MM.1S (cell line): ENCODE data around the gene SNAPC4.

Experiments used
- CTCF ChIP-seq: fragments of 300-600 bp; sonication (generic); IDR thresholded peaks from 2 replicates; pipeline ENCODE4 v1.5.1; 2016; ENCODE audit warnings: antibody characterized with exemption, low read length, mixed read lengths
- EZH2 ChIP-seq: fragments of 300-600 bp; sonication (generic); optimal IDR thresholded peaks from 2 replicates; pipeline ENCODE3; 2017; ENCODE audit warnings: low read depth, mild to moderate bottlenecking, antibody characterized with exemption, low read length, mixed read lengths
- EZH2phosphoT487 ChIP-seq: fragments of 300-600 bp; sonication (generic); IDR thresholded peaks from 2 replicates; pipeline ENCODE4 v1.6.1; 2018; ENCODE audit warnings: antibody characterized with exemption, low read length

GRCh38 chr9:136355616-136356557, 44.1 kb downstream of the SNAPC4 start:
- no peak for TF ChIP-seq CTCF
- TF ChIP-seq EZH2phosphoT487, result no peak
- TF ChIP-seq EZH2, result no peak
